ENCODE results near the gene RPL35.

DNA sequence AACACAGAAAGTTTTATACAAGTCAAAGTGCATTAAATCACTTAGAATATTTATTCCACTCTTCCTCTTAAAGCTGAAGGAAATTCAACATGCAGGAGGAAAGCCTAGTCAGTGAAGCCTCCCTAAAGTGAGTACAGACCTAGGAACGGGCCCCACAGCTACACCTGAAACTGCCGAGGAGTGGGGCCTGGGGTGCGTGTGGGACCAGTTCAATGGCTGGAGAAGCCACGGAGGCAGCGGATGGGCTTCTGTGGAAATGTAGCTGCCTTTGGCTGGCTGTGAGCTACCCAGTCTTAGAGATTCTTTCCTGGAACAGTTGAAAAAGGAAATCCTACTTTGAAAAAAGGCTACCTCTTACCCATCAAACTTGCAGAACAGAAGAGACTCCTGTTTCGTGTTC, 16.8 kb upstream of the RPL35 start:
- TF ChIP-seq, protein P1, sequence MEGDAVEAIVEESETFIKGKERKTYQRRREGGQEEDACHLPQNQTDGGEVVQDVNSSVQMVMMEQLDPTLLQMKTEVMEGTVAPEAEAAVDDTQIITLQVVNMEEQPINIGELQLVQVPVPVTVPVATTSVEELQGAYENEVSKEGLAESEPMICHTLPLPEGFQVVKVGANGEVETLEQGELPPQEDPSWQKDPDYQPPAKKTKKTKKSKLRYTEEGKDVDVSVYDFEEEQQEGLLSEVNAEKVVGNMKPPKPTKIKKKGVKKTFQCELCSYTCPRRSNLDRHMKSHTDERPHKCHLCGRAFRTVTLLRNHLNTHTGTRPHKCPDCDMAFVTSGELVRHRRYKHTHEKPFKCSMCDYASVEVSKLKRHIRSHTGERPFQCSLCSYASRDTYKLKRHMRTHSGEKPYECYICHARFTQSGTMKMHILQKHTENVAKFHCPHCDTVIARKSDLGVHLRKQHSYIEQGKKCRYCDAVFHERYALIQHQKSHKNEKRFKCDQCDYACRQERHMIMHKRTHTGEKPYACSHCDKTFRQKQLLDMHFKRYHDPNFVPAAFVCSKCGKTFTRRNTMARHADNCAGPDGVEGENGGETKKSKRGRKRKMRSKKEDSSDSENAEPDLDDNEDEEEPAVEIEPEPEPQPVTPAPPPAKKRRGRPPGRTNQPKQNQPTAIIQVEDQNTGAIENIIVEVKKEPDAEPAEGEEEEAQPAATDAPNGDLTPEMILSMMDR (conservative IDR thresholded peaks at IDR 0.05 in 1 of 2, IDR thresholded peaks at IDR 0.05 in 1 of 2; ENCODE audit: low read depth in 1 of 2, low read length in 2 of 2) = no peak
- TF ChIP-seq EZH2 (IDR thresholded peaks at IDR 0.05; ENCODE audit: low read length, missing control alignments) = no peak
